Measurements from ENCODE around the gene GPR55. TPM values are rescaled to one million over a fixed set of nuclear protein-coding genes. Genes with fewer than 3 reads are reported as not detected.

Gene GPR55
- total RNA-seq, 1 donor from 2014 or later = not detected

- no peak for TF ChIP-seq CTCF (IDR thresholded peaks at IDR 0.05; ENCODE audit: unreplicated experiment)
- H3K9me3 Mint-ChIP-seq = peaks cover 13% of the 10 kb centered on the region
- no peak overlapping the region for H3K27ac Mint-ChIP-seq
- peak in 1 of 2 experiments; percentile 34 for DNase-seq (ENCODE audit: low spot score in 2 of 2, unreplicated experiment in 2 of 2)
- H3K27me3 Mint-ChIP-seq (ENCODE audit: low read depth) = no peaks in the 10 kb centered on the region
- H3K36me3 Mint-ChIP-seq = peaks cover 1% of the 10 kb centered on the region
- peaks cover 5% of the 10 kb centered on the region for H3K4me1 Mint-ChIP-seq
- H3K4me3 Mint-ChIP-seq = no peak overlapping the region
Observed at GRCh38 chr2:230933521-230934180, 8.6 kb upstream of the GPR55 start.

- no peak for TF ChIP-seq CTCF (IDR thresholded peaks at IDR 0.05; ENCODE audit: unreplicated experiment)
- Mint-ChIP-seq H3K36me3 (peaks cover 1% of the 10 kb centered on the region), H3K9me3 (peaks cover 13% of the 10 kb centered on the region), H3K4me1 (peaks cover 5% of the 10 kb centered on the region), H3K4me3 (no peak overlapping the region), H3K27me3 (ENCODE audit: low read depth) (no peaks in the 10 kb centered on the region), H3K27ac (no peak overlapping the region)
- peak in 1 of 2 experiments; percentile 35 for DNase-seq (ENCODE audit: low spot score in 2 of 2, unreplicated experiment in 2 of 2)
Observed at GRCh38 chr2:230932556-230933511, 7.8 kb upstream of the GPR55 start.

GRCh38 chr2:230931556-230932231 lies 6.7 kb upstream of the GPR55 start:
- H3K4me1 Mint-ChIP-seq = peaks cover 5% of the 10 kb centered on the region
- H3K36me3 Mint-ChIP-seq = no peaks in the 10 kb centered on the region
- H3K27ac Mint-ChIP-seq = no peak overlapping the region
- peaks cover 8% of the 10 kb centered on the region for H3K9me3 Mint-ChIP-seq
- H3K27me3 Mint-ChIP-seq (ENCODE audit: low read depth) = no peaks in the 10 kb centered on the region
- no peak for TF ChIP-seq CTCF (IDR thresholded peaks at IDR 0.05; ENCODE audit: unreplicated experiment)
- DNase-seq (ENCODE audit: low spot score in 2 of 2, unreplicated experiment in 2 of 2) = peak in 1 of 2 experiments; percentile 24
- H3K4me3 Mint-ChIP-seq = no peak overlapping the region

- no peak overlapping the region for H3K27ac Mint-ChIP-seq
Observed at GRCh38 chr2:230930928-230931555, 6.0 kb upstream of the GPR55 start.

More at GRCh38 chr2:230930928-230931555, 6.0 kb upstream of the GPR55 start:
- Mint-ChIP-seq H3K36me3 (no peaks in the 10 kb centered on the region), H3K4me1 (peaks cover 5% of the 10 kb centered on the region), H3K27me3 (ENCODE audit: low read depth) (no peaks in the 10 kb centered on the region), H3K9me3 (peaks cover 8% of the 10 kb centered on the region), H3K4me3 (no peak overlapping the region)
- no peak for TF ChIP-seq CTCF (IDR thresholded peaks at IDR 0.05; ENCODE audit: unreplicated experiment)
- no peak for DNase-seq (ENCODE audit: low spot score in 2 of 2, unreplicated experiment in 2 of 2)

Data from mesothelial cell of epicardium (in vitro differentiated cells).